ENCODE measurements around the gene KIF21B. TPM values are rescaled to one million over a fixed set of nuclear protein-coding genes. Genes with fewer than 3 reads are reported as not detected.
"Not testable (repeated sequence)": the region's sequence is repeated elsewhere in the genome, so short reads cannot be mapped to it uniquely, and the experiment has no call there.

Gene KIF21B
- total RNA-seq, 2 donors from 2014 or later: 2.6 to 2.9 TPM

- intact Hi-C loops (cut with DNase I); DNase-seq (ENCODE audit: low spot score): not testable (repeated sequence)
Observed at GRCh38 chr1:200963888-200964287, 59.6 kb downstream of the KIF21B start.

- intact Hi-C loops (cut with DNase I): no loop called here
- no peak for DNase-seq (ENCODE audit: low spot score)
Observed at GRCh38 chr1:200963076-200963475, 60.4 kb downstream of the KIF21B start.

DNA sequence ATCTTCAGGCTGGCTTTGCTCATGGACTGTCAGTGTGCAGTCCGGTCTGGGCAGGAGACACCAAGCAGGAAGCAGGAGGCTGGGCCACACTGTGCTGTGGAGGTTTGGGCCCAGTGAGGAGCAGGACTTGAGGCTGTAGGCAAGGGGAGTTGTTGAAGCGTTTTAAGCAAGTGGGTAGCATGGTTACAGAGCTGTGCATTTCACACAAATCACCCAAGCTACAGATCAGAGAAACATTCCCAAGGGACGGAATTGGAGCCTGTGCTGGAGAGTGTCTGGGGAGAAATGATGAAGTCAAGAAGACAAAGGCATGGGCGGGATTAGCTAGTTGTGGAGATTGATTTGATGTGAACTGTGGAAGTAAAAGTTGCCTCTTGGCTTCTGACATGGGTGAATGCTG is 60.9 kb downstream of the KIF21B start:
- intact Hi-C loops (cut with DNase I): no loop called here
- no peak for DNase-seq (ENCODE audit: low spot score)

- intact Hi-C loops (cut with DNase I); DNase-seq (ENCODE audit: low spot score): not testable (repeated sequence)
Observed at GRCh38 chr1:200962151-200962550, 61.4 kb downstream of the KIF21B start.

- DNase-seq (ENCODE audit: low spot score): no peak
- intact Hi-C loops (cut with DNase I): no loop called here
Observed at GRCh38 chr1:200960948-200961340, 62.6 kb downstream of the KIF21B start.

DNA sequence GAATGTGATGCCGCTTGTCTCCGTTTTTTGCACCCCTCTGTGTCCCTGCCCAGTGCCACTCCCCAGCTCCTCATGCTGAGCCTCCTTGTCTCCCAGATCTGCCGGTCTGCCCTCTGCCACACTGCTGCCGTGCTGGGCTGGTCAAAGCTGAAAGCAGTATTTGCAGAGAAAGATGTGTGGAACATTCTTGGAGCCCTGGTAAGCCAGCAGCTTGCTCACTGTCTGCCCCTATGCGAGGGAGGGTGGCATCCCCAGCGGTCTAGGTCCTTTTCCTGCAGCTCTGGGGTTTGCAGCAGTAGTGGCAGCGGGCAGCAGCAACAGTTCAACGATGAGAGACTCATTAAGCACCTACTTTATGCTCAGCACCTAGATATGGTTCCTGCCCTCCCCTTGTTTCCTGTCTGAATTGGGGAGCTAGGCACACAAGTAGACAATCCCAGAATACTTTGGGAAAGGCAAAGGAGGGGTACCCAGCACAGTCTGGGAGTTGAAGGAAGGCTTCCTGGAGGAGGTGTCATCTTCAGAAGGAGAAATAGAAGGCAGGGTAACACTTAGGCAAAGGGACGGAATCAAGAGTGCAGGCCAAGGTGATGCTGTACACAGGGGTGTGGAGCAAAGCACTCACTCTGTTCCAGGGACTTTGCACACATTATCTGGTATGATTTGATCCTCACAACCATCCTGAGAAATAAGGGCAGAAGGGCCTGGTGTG is 63.1 kb downstream of the KIF21B start:
- DNase-seq (ENCODE audit: low spot score): peak; percentile 52
- intact Hi-C loops (cut with DNase I): no loop called here

DNA sequence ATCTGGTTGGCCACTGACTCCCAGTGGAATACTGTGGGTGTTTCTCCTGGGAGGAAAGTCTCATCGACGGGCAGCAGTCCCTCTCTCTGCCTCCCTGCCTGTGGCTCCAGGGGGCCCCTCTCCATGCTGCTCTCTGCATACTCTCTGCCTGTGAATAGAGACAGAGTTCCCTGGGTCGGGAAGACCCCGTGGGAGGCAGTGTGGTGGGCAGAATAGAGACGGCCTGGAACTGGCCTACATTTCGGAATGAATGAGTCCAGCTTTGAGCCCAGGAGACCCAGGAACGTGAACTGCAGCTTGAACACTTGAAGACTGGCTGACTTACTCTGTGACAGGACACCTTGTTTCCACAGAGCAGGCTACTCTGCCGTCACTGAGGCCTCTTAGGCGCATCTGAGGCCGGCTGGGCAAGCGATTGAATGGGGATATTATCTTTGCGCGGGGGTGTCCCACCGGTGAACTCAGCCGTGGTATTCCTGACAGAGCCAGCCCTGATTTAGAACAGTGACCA is 64.0 kb downstream of the KIF21B start:
- intact Hi-C loops (cut with DNase I): no loop called here
- DNase-seq (ENCODE audit: low spot score): peak; percentile 68

GRCh38 chr1:200958597-200958996 is 64.9 kb downstream of the KIF21B start:
- DNase-seq (ENCODE audit: low spot score): no peak
- intact Hi-C loops (cut with DNase I): no loop called here

DNA sequence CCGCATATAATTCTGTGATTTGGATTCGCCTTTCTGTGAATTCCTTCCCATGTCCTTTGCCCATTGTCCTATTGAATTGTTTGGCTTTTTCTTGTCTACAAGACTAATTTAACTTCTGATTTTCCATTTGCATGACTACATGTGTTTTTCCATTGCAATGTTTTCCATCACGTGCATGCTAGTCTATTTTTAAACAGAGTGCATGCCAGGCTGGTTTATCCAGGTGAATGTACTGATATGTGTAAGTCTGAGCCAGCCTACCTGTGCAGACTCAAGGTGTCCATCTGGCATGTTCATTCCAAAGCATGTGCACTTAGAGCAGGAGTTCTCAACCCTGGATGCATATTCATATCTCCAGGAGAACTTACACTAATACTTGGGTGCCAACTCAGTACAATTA is 69.1 kb downstream of the KIF21B start:
- DNase-seq (ENCODE audit: low spot score): no peak
- intact Hi-C loops (cut with DNase I): no loop called here

- intact Hi-C loops (cut with DNase I): no loop called here
- no peak for DNase-seq (ENCODE audit: low spot score)
Observed at GRCh38 chr1:200951016-200951415, 72.5 kb downstream of the KIF21B start.

- intact Hi-C loops (cut with DNase I): no loop called here
- no peak for DNase-seq (ENCODE audit: low spot score)
Observed at GRCh38 chr1:200949626-200950025, 73.9 kb downstream of the KIF21B start.

DNA sequence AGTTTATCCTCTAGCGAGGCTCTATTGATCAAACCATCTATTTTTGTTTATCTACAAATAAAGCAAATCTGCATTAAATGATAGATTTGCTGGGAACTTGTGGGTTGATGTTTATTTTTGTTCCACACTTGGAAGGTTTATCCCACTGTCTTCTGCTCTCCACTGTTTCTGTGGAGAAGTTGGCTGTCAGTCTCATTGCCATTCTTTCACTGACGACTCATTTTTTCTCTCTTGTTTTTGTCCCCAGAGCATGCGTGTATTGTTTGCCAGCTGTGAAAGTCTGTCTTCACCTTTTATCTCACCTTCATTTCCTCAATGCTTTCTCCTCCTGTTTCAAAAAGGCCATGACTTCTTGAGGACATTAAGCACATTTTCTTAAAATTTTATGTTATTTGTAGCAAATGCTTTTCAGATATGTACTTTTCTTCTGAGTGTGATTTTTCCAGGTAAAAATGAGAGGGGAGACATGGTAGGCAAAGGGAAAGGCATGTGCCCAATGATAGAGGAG is 76.4 kb downstream of the KIF21B start:
- intact Hi-C loops (cut with DNase I): no loop called here
- no peak for DNase-seq (ENCODE audit: low spot score)

DNA sequence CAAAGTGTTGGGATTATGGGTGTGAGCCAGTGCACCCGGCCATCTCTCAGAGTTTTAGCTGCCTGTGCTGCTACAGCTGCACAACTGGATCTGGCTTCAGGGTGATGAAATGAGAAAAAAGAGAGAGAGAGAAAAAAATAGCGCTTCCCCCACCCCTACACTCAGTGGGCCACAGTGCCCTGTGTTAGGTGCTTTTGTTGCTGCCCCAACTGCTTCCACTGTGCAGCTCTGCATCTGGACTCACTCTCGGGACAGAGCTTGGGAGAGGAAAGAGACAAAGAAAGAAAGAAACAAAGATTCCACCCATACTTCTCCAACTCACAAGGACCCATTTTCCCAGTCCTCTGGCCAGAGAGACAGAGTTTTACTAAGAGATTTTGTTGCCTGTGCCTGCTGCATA is 78.4 kb downstream of the KIF21B start:
- intact Hi-C loops (cut with DNase I): no loop called here
- no peak for DNase-seq (ENCODE audit: low spot score)

- intact Hi-C loops (cut with DNase I): no loop called here
- DNase-seq (ENCODE audit: low spot score): peak; percentile 17
Observed at GRCh38 chr1:200938955-200939354, 84.6 kb downstream of the KIF21B start.

- peak; percentile 18 for DNase-seq (ENCODE audit: low spot score)
- intact Hi-C loops (cut with DNase I): not testable (repeated sequence)
Observed at GRCh38 chr1:200935286-200935962, 88.1 kb downstream of the KIF21B start.

- DNase-seq (ENCODE audit: low spot score): no peak
Observed at GRCh38 chr1:200934676-200935245, 88.8 kb downstream of the KIF21B start.

GRCh38 chr1:200931776-200932175 is 91.7 kb downstream of the KIF21B start:
- peak; percentile 26 for DNase-seq (ENCODE audit: low spot score)
- intact Hi-C loops (cut with DNase I): no loop called here

More at GRCh38 chr1:200934676-200935245, 88.8 kb downstream of the KIF21B start:
- intact Hi-C loops (cut with DNase I): no loop called here

DNA sequence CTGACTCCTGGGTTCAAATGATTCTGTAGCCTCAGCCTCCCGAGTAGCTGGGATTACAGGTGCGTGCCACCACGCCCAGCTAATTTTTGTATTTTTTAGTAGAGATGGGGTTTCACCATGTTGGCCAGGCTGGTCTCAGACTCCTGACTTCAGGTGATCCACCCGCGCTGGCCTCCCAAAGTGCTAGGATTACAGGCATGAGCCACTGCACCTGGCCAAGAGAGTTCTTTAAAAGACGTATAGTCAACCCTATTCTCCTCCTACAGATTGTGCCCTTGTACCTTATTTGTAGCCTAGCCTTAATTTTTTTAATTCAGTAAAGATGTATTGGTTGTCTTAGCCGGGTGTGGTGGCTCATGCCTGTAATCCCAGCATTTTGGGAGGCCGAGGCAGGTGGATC is 93.2 kb downstream of the KIF21B start:
- DNase-seq (ENCODE audit: low spot score); intact Hi-C loops (cut with DNase I): not testable (repeated sequence)

- intact Hi-C loops (cut with DNase I): no loop called here
- DNase-seq (ENCODE audit: low spot score): no peak
Observed at GRCh38 chr1:200929530-200930278, 93.8 kb downstream of the KIF21B start.

- no peak for DNase-seq (ENCODE audit: low spot score)
- intact Hi-C loops (cut with DNase I): no loop called here
Observed at GRCh38 chr1:200925831-200926230, 97.7 kb downstream of the KIF21B start.

Measured in posterior vena cava (tissue), 2 donors.